ENCODE results near the gene SLC8A1. TPM values are rescaled to one million over a fixed set of nuclear protein-coding genes. Genes with fewer than 3 reads are reported as not detected.
A peak's percentile ranks its signal among the peaks of the same experiment; 100 is the strongest.

SLC8A1 gene
- total RNA-seq, 2 donors from 2014 or later = 23.2 to 28.2 TPM

- Histone ChIP-seq H3K4me3 (no peak overlapping the region), H3K27me3 (replicated peaks; ENCODE audit: insufficient read depth) (no peaks in the 10 kb centered on the region), H3K4me1 (replicated peaks) (no peaks in the 10 kb centered on the region), H3K9me3 (no peaks in the 10 kb centered on the region), H3K36me3 (no peaks in the 10 kb centered on the region), H3K27ac (no peak overlapping the region)
- 95% methylated on average over 4 of the region's 4 CpGs for WGBS
- no peak for TF ChIP-seq CTCF (IDR thresholded peaks at IDR 0.05)
- no peak for TF ChIP-seq POLR2AphosphoS5 (IDR thresholded peaks at IDR 0.05)
- no peak for TF ChIP-seq POLR2A (IDR thresholded peaks at IDR 0.05)
- intact Hi-C loops (cut with DNase I) = no loop called here
- no peak for DNase-seq (ENCODE audit: low spot score)
These were observed 336.0 kb downstream of the SLC8A1 start for GRCh38 chr2:40115894-40116293.

GRCh38 chr2:40115348-40115747, 336.5 kb downstream of the SLC8A1 start:
- intact Hi-C loops (cut with DNase I) = no loop called here
- Histone ChIP-seq H3K4me3 (no peak overlapping the region), H3K27me3 (replicated peaks; ENCODE audit: insufficient read depth) (no peaks in the 10 kb centered on the region), H3K9me3 (no peaks in the 10 kb centered on the region), H3K36me3 (no peaks in the 10 kb centered on the region), H3K4me1 (replicated peaks) (no peaks in the 10 kb centered on the region), H3K27ac (no peak overlapping the region)
- TF ChIP-seq POLR2A (IDR thresholded peaks at IDR 0.05) = no peak
- DNase-seq (ENCODE audit: low spot score) = no peak
- 98% methylated on average over 12 of the region's 12 CpGs for WGBS

GRCh38 chr2:40113997-40114396, 337.9 kb downstream of the SLC8A1 start:
- WGBS = 12% methylated on average over 4 of the region's 4 CpGs
- intact Hi-C loops (cut with DNase I) = no loop called here

GRCh38 chr2:40113272-40113968, 338.5 kb downstream of the SLC8A1 start:
- H3K4me3 ChIP-seq = no peak overlapping the region
- intact Hi-C loops (cut with DNase I) = no loop called here
- H3K27me3 ChIP-seq (replicated peaks; ENCODE audit: insufficient read depth) = no peaks in the 10 kb centered on the region
- H3K4me1 ChIP-seq (replicated peaks) = no peaks in the 10 kb centered on the region
- no peak for TF ChIP-seq CTCF (IDR thresholded peaks at IDR 0.05)
- TF ChIP-seq POLR2A (IDR thresholded peaks at IDR 0.05) = no peak
- TF ChIP-seq POLR2AphosphoS5 (IDR thresholded peaks at IDR 0.05) = no peak
- DNase-seq (ENCODE audit: low spot score) = no peak
- no peaks in the 10 kb centered on the region for H3K9me3 ChIP-seq
- WGBS = 36% methylated on average over 4 of the region's 4 CpGs
- H3K36me3 ChIP-seq = no peaks in the 10 kb centered on the region
- peak overlapping the region in 1 of 2 donors; percentile 8 for H3K27ac ChIP-seq

More at GRCh38 chr2:40113997-40114396, 337.9 kb downstream of the SLC8A1 start:
- H3K9me3 ChIP-seq = no peaks in the 10 kb centered on the region
- peak; percentile 31 for DNase-seq (ENCODE audit: low spot score)
- no peak for TF ChIP-seq POLR2A (IDR thresholded peaks at IDR 0.05)
- TF ChIP-seq POLR2AphosphoS5 (IDR thresholded peaks at IDR 0.05) = peak; percentile 60
- no peaks in the 10 kb centered on the region for H3K36me3 ChIP-seq
- H3K4me3 ChIP-seq = no peak overlapping the region
- H3K4me1 ChIP-seq (replicated peaks) = no peaks in the 10 kb centered on the region
- H3K27ac ChIP-seq = peak overlapping the region in 1 of 2 donors; percentile 8
- H3K27me3 ChIP-seq (replicated peaks; ENCODE audit: insufficient read depth) = no peaks in the 10 kb centered on the region

GRCh38 chr2:40109381-40109780, 342.5 kb downstream of the SLC8A1 start:
- Histone ChIP-seq H3K27ac (no peak overlapping the region), H3K4me3 (no peak overlapping the region), H3K27me3 (replicated peaks; ENCODE audit: insufficient read depth) (no peaks in the 10 kb centered on the region), H3K4me1 (replicated peaks) (no peaks in the 10 kb centered on the region), H3K9me3 (no peaks in the 10 kb centered on the region), H3K36me3 (no peaks in the 10 kb centered on the region)
- TF ChIP-seq POLR2A (IDR thresholded peaks at IDR 0.05) (no peak), CTCF (IDR thresholded peaks at IDR 0.05) (no peak), POLR2AphosphoS5 (IDR thresholded peaks at IDR 0.05) (no peak)
- no peak for DNase-seq (ENCODE audit: low spot score)
- intact Hi-C loops (cut with DNase I) = no loop called here
- WGBS = 88% methylated on average over 4 of the region's 4 CpGs

GRCh38 chr2:40108851-40109250, 343.0 kb downstream of the SLC8A1 start:
- TF ChIP-seq POLR2A (IDR thresholded peaks at IDR 0.05) (no peak), POLR2AphosphoS5 (IDR thresholded peaks at IDR 0.05) (no peak), CTCF (IDR thresholded peaks at IDR 0.05) (no peak)
- H3K9me3 ChIP-seq = no peaks in the 10 kb centered on the region
- no peak for DNase-seq (ENCODE audit: low spot score)
- WGBS = 53% methylated on average over 4 of the region's 4 CpGs
- H3K4me1 ChIP-seq (replicated peaks) = no peaks in the 10 kb centered on the region
- H3K36me3 ChIP-seq = no peaks in the 10 kb centered on the region
- no peak overlapping the region for H3K4me3 ChIP-seq
- no peaks in the 10 kb centered on the region for H3K27me3 ChIP-seq (replicated peaks; ENCODE audit: insufficient read depth)
- intact Hi-C loops (cut with DNase I) = no loop called here
- H3K27ac ChIP-seq = no peak overlapping the region
